HEK293 (cell line): ENCODE measurements around the gene NLK.

Experiments used
- BCL11B ChIP-seq: fragments of 450-650 bp; formaldehyde crosslinking; IDR thresholded peaks from 2 replicates; pipeline ENCODE4 v1.5.1; 2016; ENCODE audit warnings: low read depth, missing biosample characterization, missing genetic modification characterization
- GFI1B ChIP-seq: fragments of 450-650 bp; formaldehyde crosslinking; IDR thresholded peaks from 2 replicates; pipeline ENCODE4 v1.5.1; 2016; ENCODE audit warnings: missing biosample characterization, missing genetic modification characterization
- HOXC10 ChIP-seq: sonication (generic); formaldehyde crosslinking; IDR thresholded peaks from 2 replicates; pipeline ENCODE4 v1.8.1; 2023; ENCODE audit warnings: mild to moderate bottlenecking, missing genetic modification reagents
- IKZF3 ChIP-seq: fragments of 450-650 bp; IDR thresholded peaks from 2 replicates; pipeline ENCODE4 v1.5.0; 2018; ENCODE audit warnings: missing biosample characterization, mild to moderate bottlenecking, missing genetic modification characterization, moderate library complexity
- PRDM4 ChIP-seq: fragments of 450-650 bp; formaldehyde crosslinking; IDR thresholded peaks from 2 replicates; pipeline ENCODE4 v1.5.1; 2017; ENCODE audit warnings: missing biosample characterization, missing genetic modification characterization
- ZBTB11 ChIP-seq: fragments of 450-650 bp; formaldehyde crosslinking; conservative IDR thresholded peaks from 2 replicates; pipeline ENCODE4 v1.5.1; 2016; ENCODE audit warnings: low read depth, missing biosample characterization, missing genetic modification characterization
- ZBTB49 ChIP-seq: fragments of 450-650 bp; formaldehyde crosslinking; IDR thresholded peaks from 2 replicates; pipeline ENCODE4 v1.5.1; 2016; ENCODE audit warnings: missing biosample characterization, missing genetic modification characterization, low read depth
- ZFHX2 ChIP-seq: fragments of 450-650 bp; formaldehyde crosslinking; conservative IDR thresholded peaks from 2 replicates; pipeline ENCODE4 v1.5.1; 2016; ENCODE audit warnings: missing biosample characterization, missing genetic modification characterization
- ZFP41 ChIP-seq: fragments of 450-650 bp; formaldehyde crosslinking; IDR thresholded peaks from 2 replicates; pipeline ENCODE4 v1.5.1; 2016; ENCODE audit warnings: missing biosample characterization, missing genetic modification characterization, borderline replicate concordance
- ZNF148 ChIP-seq: fragments of 450-650 bp; formaldehyde crosslinking; IDR thresholded peaks from 2 replicates; pipeline ENCODE4 v1.5.0; 2017; ENCODE audit warnings: missing biosample characterization, missing genetic modification characterization, borderline replicate concordance
- ZNF175 ChIP-seq: fragments of 450-650 bp; formaldehyde crosslinking; IDR thresholded peaks from 2 replicates; pipeline ENCODE4 v1.5.1; 2016; ENCODE audit warnings: missing biosample characterization, missing genetic modification characterization
- ZNF184 ChIP-seq: fragments of 450-650 bp; IDR thresholded peaks from 2 replicates; pipeline ENCODE4 v1.5.1; 2018; ENCODE audit warnings: missing biosample characterization, mild to moderate bottlenecking, missing genetic modification characterization
- ZNF274 ChIP-seq, 2 experiments: fragments of 200-500 bp in 1 of 2; fragments of 450-650 bp in 1 of 2; sonication (Bioruptor generic) in 1 of 2; formaldehyde crosslinking in 1 of 2; IDR thresholded peaks; 2 replicates each; pipeline versions ENCODE4 v1.5.1 to v1.6.1; 2014 to 2016; ENCODE audit warnings: borderline replicate concordance in 1 of 2, inconsistent platforms in 1 of 2, low read length in 1 of 2, missing biosample characterization in 1 of 2, missing genetic modification characterization in 1 of 2
- ZNF280D ChIP-seq: fragments of 450-650 bp; formaldehyde crosslinking; IDR thresholded peaks from 2 replicates; pipeline ENCODE4 v1.5.1; 2016; ENCODE audit warnings: missing biosample characterization, missing genetic modification characterization
- ZNF548 ChIP-seq: fragments of 450-650 bp; formaldehyde crosslinking; IDR thresholded peaks from 2 replicates; pipeline ENCODE4 v1.5.1; 2016; ENCODE audit warnings: missing biosample characterization, missing genetic modification characterization
- ZNF654 ChIP-seq: fragments of 450-650 bp; formaldehyde crosslinking; IDR thresholded peaks from 2 replicates; pipeline ENCODE4 v1.5.1; 2016; ENCODE audit warnings: low read depth, missing biosample characterization, missing genetic modification characterization
- ZNF692 ChIP-seq: fragments of 450-650 bp; formaldehyde crosslinking; IDR thresholded peaks from 2 replicates; pipeline ENCODE4 v1.5.1; 2016; ENCODE audit warnings: missing biosample characterization, missing genetic modification characterization
- ZNF747 ChIP-seq: fragments of 450-650 bp; formaldehyde crosslinking; IDR thresholded peaks from 2 replicates; pipeline ENCODE4 v1.5.1; 2016; ENCODE audit warnings: missing biosample characterization, missing genetic modification characterization
- ZNF776 ChIP-seq: fragments of 450-650 bp; formaldehyde crosslinking; IDR thresholded peaks from 2 replicates; pipeline ENCODE4 v1.5.0; 2017; ENCODE audit warnings: missing biosample characterization, missing genetic modification characterization, borderline replicate concordance
- ZNF843 ChIP-seq: fragments of 450-650 bp; formaldehyde crosslinking; IDR thresholded peaks from 2 replicates; pipeline ENCODE4 v1.5.1; 2016; ENCODE audit warnings: missing biosample characterization, missing genetic modification characterization
- ZSCAN23 ChIP-seq: fragments of 450-650 bp; formaldehyde crosslinking; IDR thresholded peaks from 2 replicates; pipeline ENCODE4 v1.5.1; 2016; ENCODE audit warnings: missing biosample characterization, missing genetic modification characterization

Gene NLK

GRCh38 chr17:28041068-28041843 is 1.2 kb upstream of the NLK start (continued):
- TF ChIP-seq PRDM4 (tag by site-specific recombination) (no peak), BCL11B (tag by site-specific recombination) (no peak), ZNF274 (IDR thresholded peaks at IDR 0.05; ENCODE audit: low read length) (no peak), ZNF274 (tag by site-specific recombination; IDR thresholded peaks at IDR 0.05; ENCODE audit: borderline replicate concordance) (no peak), ZNF548 (tag by site-specific recombination) (no peak), ZSCAN23 (tag by site-specific recombination) (no peak), ZBTB11 (tag by site-specific recombination) (peak; percentile 88), GFI1B (no peak), ZBTB49 (no peak), ZNF747 (tag by site-specific recombination) (no peak), ZNF692 (tag by site-specific recombination) (peak; percentile 69; the same call in 1 of the 2 replicates), ZNF175 (no peak), ZNF654 (tag by site-specific recombination) (no peak), HOXC10 (CRISPR knock-in tag) (no peak), ZFHX2 (tag by site-specific recombination) (peak; percentile 67), ZNF843 (tag by site-specific recombination) (no peak), IKZF3 (tag by site-specific recombination) (no peak), ZNF148 (tag by site-specific recombination) (no peak), ZNF280D (no peak), ZNF184 (no peak), ZFP41 (tag by site-specific recombination) (no peak), ZNF776 (tag by site-specific recombination) (no peak)
